ENCODE results near the gene ZNF597.

The ZNF597 gene

GRCh38 chr16:3443108-3444031, at the start of gene ZNF597, which contains the start of gene NAA60:
Gene ZNF597, minus strand, starts transcription at chr16:3443504. Its CDS starts 351 bp downstream, at chr16:3443153.
Gene NAA60, plus strand, starts transcription at chr16:3443680. Its CDS starts 32,548 bp downstream, at chr16:3476228.
- peak; percentile 50 for DNase-seq

- no peak for DNase-seq
These were observed 49.1 kb upstream of the ZNF597 start for GRCh38 chr16:3492356-3492755.

GRCh38 chr16:3490911-3491629, 47.8 kb upstream of the ZNF597 start:
- DNase-seq, result no peak

GRCh38 chr16:3488801-3489200, 45.5 kb upstream of the ZNF597 start:
- no peak for DNase-seq

GRCh38 chr16:3487521-3488410, 44.5 kb upstream of the ZNF597 start:
- no peak for DNase-seq

GRCh38 chr16:3486506-3487215, 43.4 kb upstream of the ZNF597 start:
- no peak for DNase-seq

GRCh38 chr16:3485821-3486505, 42.7 kb upstream of the ZNF597 start:
- no peak for DNase-seq

- DNase-seq, result no peak
These were observed 41.9 kb upstream of the ZNF597 start for GRCh38 chr16:3485097-3485745.

GRCh38 chr16:3484318-3485096, 41.2 kb upstream of the ZNF597 start:
- no peak for DNase-seq

GRCh38 chr16:3482659-3483241, 39.4 kb upstream of the ZNF597 start:
- DNase-seq, result no peak

- no peak for DNase-seq
These were observed 38.7 kb upstream of the ZNF597 start for GRCh38 chr16:3481696-3482658.

GRCh38 chr16:3480901-3481695, 37.8 kb upstream of the ZNF597 start:
- DNase-seq, result no peak

- no peak for DNase-seq
These were observed 36.4 kb upstream of the ZNF597 start for GRCh38 chr16:3479654-3480216.

- DNase-seq, result no peak
These were observed 35.1 kb upstream of the ZNF597 start for GRCh38 chr16:3478242-3478925.

GRCh38 chr16:3476409-3476808, 33.1 kb upstream of the ZNF597 start:
- no peak for DNase-seq

GRCh38 chr16:3475604-3476375, 32.5 kb upstream of the ZNF597 start:
- no peak for DNase-seq
